ENCODE data around the gene OTOG.

OTOG gene

GRCh38 chr11:17561526-17561925 is 14.5 kb downstream of the OTOG start:
- no peak for DNase-seq

- DNase-seq, result no peak
Observed at GRCh38 chr11:17563231-17563646, 16.2 kb downstream of the OTOG start.

- DNase-seq, result no peak
Observed at GRCh38 chr11:17563961-17564686, 17.1 kb downstream of the OTOG start.

GRCh38 chr11:17564687-17565042 is 17.6 kb downstream of the OTOG start:
- DNase-seq, result no peak

GRCh38 chr11:17568944-17569343 is 21.9 kb downstream of the OTOG start:
- no peak for DNase-seq

GRCh38 chr11:17570034-17570433 is 23.0 kb downstream of the OTOG start:
- no peak for DNase-seq

- no peak for DNase-seq
Observed at GRCh38 chr11:17571431-17572358, 24.6 kb downstream of the OTOG start.

GRCh38 chr11:17572359-17572690 is 25.3 kb downstream of the OTOG start:
- DNase-seq, result no peak

GRCh38 chr11:17572791-17573460 is 25.9 kb downstream of the OTOG start:
- no peak for DNase-seq

- DNase-seq, result no peak
Observed at GRCh38 chr11:17573526-17573925, 26.5 kb downstream of the OTOG start.

GRCh38 chr11:17574141-17575091 is 27.4 kb downstream of the OTOG start:
- no peak for DNase-seq

- DNase-seq, result no peak
Observed at GRCh38 chr11:17575431-17576425, 28.7 kb downstream of the OTOG start.

GRCh38 chr11:17578296-17578695 is 31.2 kb downstream of the OTOG start:
- no peak for DNase-seq

GRCh38 chr11:17578958-17579357 is 31.9 kb downstream of the OTOG start:
- no peak for DNase-seq

GRCh38 chr11:17579451-17579850 is 32.4 kb downstream of the OTOG start:
- no peak for DNase-seq

GRCh38 chr11:17580271-17580670 is 33.2 kb downstream of the OTOG start:
- DNase-seq, result no peak

GRCh38 chr11:17581036-17581731 is 34.1 kb downstream of the OTOG start:
- no peak for DNase-seq

- no peak for DNase-seq
Observed at GRCh38 chr11:17581732-17582053, 34.6 kb downstream of the OTOG start.

- no peak for DNase-seq
Observed at GRCh38 chr11:17585911-17586695, 39.0 kb downstream of the OTOG start.

GRCh38 chr11:17588166-17588565 is 41.1 kb downstream of the OTOG start:
- no peak for DNase-seq

All from kidney glomerular epithelial cell (primary cell).